GM18526 (cell line): ENCODE results near the gene ABHD18.

ENCODE experiments used
- POLR2A ChIP-seq: IDR thresholded peaks from 3 replicates; pipeline ENCODE4 v1.6.1; 2011; ENCODE audit not compliant: insufficient read length; ENCODE audit errors: extremely low read depth

The ABHD18 gene

DNA sequence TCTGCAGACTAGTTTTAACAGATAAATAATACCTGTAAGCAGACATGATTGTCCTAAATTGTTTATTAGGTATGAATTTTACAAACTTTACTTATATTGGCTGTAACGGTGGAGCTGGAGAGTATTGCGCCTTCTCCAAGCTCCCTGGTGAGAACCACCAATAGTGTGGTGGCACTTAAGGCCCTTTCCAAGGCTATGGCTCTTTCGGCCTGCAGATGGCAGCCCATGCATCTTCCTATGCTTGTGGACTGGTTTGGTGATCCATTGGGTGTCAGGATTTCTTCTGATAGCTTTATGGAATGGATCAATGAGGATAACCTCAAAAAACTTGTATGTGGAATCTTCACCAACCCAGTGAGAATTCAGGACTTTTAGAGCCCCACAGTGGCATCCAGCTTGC, 103.7 kb downstream of the ABHD18 start:
- no peak for TF ChIP-seq POLR2A

DNA sequence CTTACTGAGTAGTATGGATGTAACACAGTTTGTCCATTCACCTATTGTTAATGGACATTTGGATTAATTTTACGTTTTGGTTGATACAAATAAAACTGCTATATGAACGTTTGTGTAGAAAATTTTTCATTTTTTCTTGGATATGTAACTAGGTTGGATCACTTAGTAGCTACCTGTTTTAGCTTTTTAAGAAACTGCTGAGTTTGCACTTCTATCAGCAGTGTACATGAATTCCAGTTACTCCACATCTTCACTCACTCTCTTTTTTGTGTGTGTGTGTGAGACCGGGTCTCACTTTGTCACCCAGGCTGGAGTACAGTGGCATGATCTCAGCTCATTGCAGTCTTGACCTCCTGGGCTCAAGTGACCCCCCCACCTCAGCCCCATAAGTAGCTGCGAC, 111.3 kb downstream of the ABHD18 start:
- TF ChIP-seq POLR2A = no peak
